Measurements from ENCODE around the gene TMEM87B. TPM values are rescaled to one million over a fixed set of nuclear protein-coding genes. Genes with fewer than 3 reads are reported as not detected.
"Not testable (repeated sequence)": the region's sequence is repeated elsewhere in the genome, so short reads cannot be mapped to it uniquely, and the experiment has no call there.

Gene TMEM87B
- total RNA-seq, 1 donor, result 33.7 TPM

GRCh38 chr2:112041460-112041859, 13.6 kb upstream of the TMEM87B start:
- not testable (repeated sequence) for H3K4me1 ChIP-seq (ENCODE audit: insufficient read depth, low read length); H3K9me3 ChIP-seq (ENCODE audit: low read depth, low read length); H2AFZ ChIP-seq (ENCODE audit: low read length); H3K4me3 ChIP-seq (ENCODE audit: insufficient read depth, low read length); H4K20me1 ChIP-seq (ENCODE audit: insufficient read depth, low read length); H3K27me3 ChIP-seq (ENCODE audit: insufficient read depth, low read length); H3K79me2 ChIP-seq (ENCODE audit: insufficient read depth, low read length); DNase-seq (ENCODE audit: insufficient read length, low spot score, missing footprints); H3K36me3 ChIP-seq (ENCODE audit: insufficient read depth, low read length); H3K27ac ChIP-seq (ENCODE audit: low read depth, low read length); H3K4me2 ChIP-seq (ENCODE audit: insufficient read depth, low read length)

- H3K4me3 ChIP-seq (ENCODE audit: insufficient read depth, low read length), result no peak overlapping the region
- no peak overlapping the region for H3K27ac ChIP-seq (ENCODE audit: low read depth, low read length)
- DNase-seq (ENCODE audit: insufficient read length, low spot score, missing footprints), result no peak
- TF ChIP-seq CTCF (IDR thresholded peaks at IDR 0.05; ENCODE audit: extremely low read depth, low read depth, low read length), result no peak
- H3K36me3 ChIP-seq (ENCODE audit: insufficient read depth, low read length), result no peaks in the 10 kb centered on the region
- H3K4me2 ChIP-seq (ENCODE audit: insufficient read depth, low read length), result no peak overlapping the region
- no peaks in the 10 kb centered on the region for H4K20me1 ChIP-seq (ENCODE audit: insufficient read depth, low read length)
- H2AFZ ChIP-seq (ENCODE audit: low read length), result no peak overlapping the region
- no peaks in the 10 kb centered on the region for H3K79me2 ChIP-seq (ENCODE audit: insufficient read depth, low read length)
- no peaks in the 10 kb centered on the region for H3K9me3 ChIP-seq (ENCODE audit: low read depth, low read length)
- no peaks in the 10 kb centered on the region for H3K4me1 ChIP-seq (ENCODE audit: insufficient read depth, low read length)
- H3K27me3 ChIP-seq (ENCODE audit: insufficient read depth, low read length), result no peaks in the 10 kb centered on the region
These were observed 9.5 kb upstream of the TMEM87B start for GRCh38 chr2:112045446-112046014.

GRCh38 chr2:112046231-112046630, 8.8 kb upstream of the TMEM87B start:
- Histone ChIP-seq H3K9me3 (ENCODE audit: low read depth, low read length) (no peaks in the 10 kb centered on the region), H3K4me2 (ENCODE audit: insufficient read depth, low read length) (no peak overlapping the region), H3K79me2 (ENCODE audit: insufficient read depth, low read length) (no peaks in the 10 kb centered on the region), H3K36me3 (ENCODE audit: insufficient read depth, low read length) (no peaks in the 10 kb centered on the region), H3K4me1 (ENCODE audit: insufficient read depth, low read length) (no peaks in the 10 kb centered on the region), H2AFZ (ENCODE audit: low read length) (no peak overlapping the region), H3K4me3 (ENCODE audit: insufficient read depth, low read length) (no peak overlapping the region), H3K27ac (ENCODE audit: low read depth, low read length) (no peak overlapping the region), H3K27me3 (ENCODE audit: insufficient read depth, low read length) (no peaks in the 10 kb centered on the region), H4K20me1 (ENCODE audit: insufficient read depth, low read length) (no peaks in the 10 kb centered on the region)
- TF ChIP-seq CTCF (IDR thresholded peaks at IDR 0.05; ENCODE audit: extremely low read depth, low read depth, low read length), result no peak
- DNase-seq (ENCODE audit: insufficient read length, low spot score, missing footprints), result no peak

GRCh38 chr2:112047537-112048235, 7.4 kb upstream of the TMEM87B start:
- Histone ChIP-seq H3K79me2 (ENCODE audit: insufficient read depth, low read length) (no peaks in the 10 kb centered on the region), H3K4me3 (ENCODE audit: insufficient read depth, low read length) (no peak overlapping the region), H3K27ac (ENCODE audit: low read depth, low read length) (no peak overlapping the region), H3K36me3 (ENCODE audit: insufficient read depth, low read length) (no peaks in the 10 kb centered on the region), H3K4me2 (ENCODE audit: insufficient read depth, low read length) (no peak overlapping the region), H3K27me3 (ENCODE audit: insufficient read depth, low read length) (no peaks in the 10 kb centered on the region), H4K20me1 (ENCODE audit: insufficient read depth, low read length) (no peaks in the 10 kb centered on the region), H3K9me3 (ENCODE audit: low read depth, low read length) (no peaks in the 10 kb centered on the region), H2AFZ (ENCODE audit: low read length) (no peak overlapping the region), H3K4me1 (ENCODE audit: insufficient read depth, low read length) (no peaks in the 10 kb centered on the region)
- no peak for TF ChIP-seq CTCF (IDR thresholded peaks at IDR 0.05; ENCODE audit: extremely low read depth, low read depth, low read length)
- no peak for DNase-seq (ENCODE audit: insufficient read length, low spot score, missing footprints)
